8988T (cell line): ENCODE results near the gene ABCA12.

Source experiments
- DNase-seq: peaks from one replicate; pipeline ENCODE4 v3.0.0; 2011

The ABCA12 gene

GRCh38 chr2:215034154-215034553 is 104.3 kb downstream of the ABCA12 start:
- DNase-seq, result no peak

- no peak for DNase-seq
Observed at GRCh38 chr2:215032153-215032552, 106.3 kb downstream of the ABCA12 start.

- DNase-seq, result no peak
Observed at GRCh38 chr2:215031321-215031720, 107.1 kb downstream of the ABCA12 start.

- DNase-seq, result no peak
Observed at GRCh38 chr2:215029936-215030335, 108.5 kb downstream of the ABCA12 start.

- DNase-seq, result no peak
Observed at GRCh38 chr2:215028231-215028630, 110.2 kb downstream of the ABCA12 start.

GRCh38 chr2:215027779-215028178 is 110.6 kb downstream of the ABCA12 start:
- no peak for DNase-seq

- no peak for DNase-seq
Observed at GRCh38 chr2:215022910-215023309, 115.5 kb downstream of the ABCA12 start.

GRCh38 chr2:215022418-215022817 is 116.0 kb downstream of the ABCA12 start:
- no peak for DNase-seq

- DNase-seq, result no peak
Observed at GRCh38 chr2:215020283-215020682, 118.1 kb downstream of the ABCA12 start.

GRCh38 chr2:215019521-215020145 is 118.8 kb downstream of the ABCA12 start:
- DNase-seq, result no peak

- no peak for DNase-seq
Observed at GRCh38 chr2:215019085-215019484, 119.3 kb downstream of the ABCA12 start.

- DNase-seq, result no peak
Observed at GRCh38 chr2:215015421-215015820, 123.0 kb downstream of the ABCA12 start.

- DNase-seq, result no peak
Observed at GRCh38 chr2:215010390-215010789, 128.0 kb downstream of the ABCA12 start.

GRCh38 chr2:215003001-215003400 is 135.4 kb downstream of the ABCA12 start:
- DNase-seq, result no peak

GRCh38 chr2:215002500-215002899 is 135.9 kb downstream of the ABCA12 start:
- no peak for DNase-seq

- no peak for DNase-seq
Observed at GRCh38 chr2:215000721-215001120, 137.7 kb downstream of the ABCA12 start.

GRCh38 chr2:214995926-214996670 is 142.3 kb downstream of the ABCA12 start:
- DNase-seq, result no peak

- no peak for DNase-seq
Observed at GRCh38 chr2:214995409-214995808, 143.0 kb downstream of the ABCA12 start.

GRCh38 chr2:214992911-214993310 is 145.5 kb downstream of the ABCA12 start:
- no peak for DNase-seq

- no peak for DNase-seq
Observed at GRCh38 chr2:214989187-214989586, 149.2 kb downstream of the ABCA12 start.

GRCh38 chr2:214987261-214987660 is 151.2 kb downstream of the ABCA12 start:
- no peak for DNase-seq

- no peak for DNase-seq
Observed at GRCh38 chr2:214985619-214986018, 152.8 kb downstream of the ABCA12 start.

GRCh38 chr2:214966420-214966819 is 172.0 kb downstream of the ABCA12 start:
- DNase-seq, result no peak

- no peak for DNase-seq
Observed at GRCh38 chr2:214960677-214961076, 177.7 kb downstream of the ABCA12 start.

GRCh38 chr2:214946949-214947348 is 191.5 kb downstream of the ABCA12 start:
- no peak for DNase-seq
